Activated T-cell treated with anti-CD3 and anti-CD28 coated beads, Interleukin-2, amount 50 U/mL, for 48 hours (primary cell): Measurements from ENCODE around the gene SOHLH1.
"Not testable (repeated sequence)": the region's sequence is repeated elsewhere in the genome, so short reads cannot be mapped to it uniquely, and the experiment has no call there.

Experiments
- DNase-seq, 2 experiments: peaks; one replicate each; pipeline ENCODE4 v3.0.0-alpha.2; 2020

The SOHLH1 gene

GRCh38 chr9:135676891-135677290 is 22.4 kb downstream of the SOHLH1 start:
- DNase-seq: no peak

GRCh38 chr9:135674977-135675376 is 24.3 kb downstream of the SOHLH1 start:
- no peak for DNase-seq

GRCh38 chr9:135673941-135674340 is 25.3 kb downstream of the SOHLH1 start:
- no peak for DNase-seq

GRCh38 chr9:135672786-135673185 is 26.5 kb downstream of the SOHLH1 start:
- DNase-seq: not testable (repeated sequence)

GRCh38 chr9:135671591-135672041 is 27.7 kb downstream of the SOHLH1 start:
- DNase-seq: no peak

- no peak for DNase-seq
Observed at GRCh38 chr9:135670721-135671590, 28.3 kb downstream of the SOHLH1 start.

- no peak for DNase-seq
Observed at GRCh38 chr9:135669616-135670285, 29.5 kb downstream of the SOHLH1 start.

- not testable (repeated sequence) for DNase-seq
Observed at GRCh38 chr9:135669018-135669417, 30.3 kb downstream of the SOHLH1 start.

GRCh38 chr9:135667463-135668001 is 31.7 kb downstream of the SOHLH1 start:
- DNase-seq: no peak

GRCh38 chr9:135666534-135667462 is 32.5 kb downstream of the SOHLH1 start:
- no peak for DNase-seq

- no peak for DNase-seq
Observed at GRCh38 chr9:135665795-135666189, 33.5 kb downstream of the SOHLH1 start.

- no peak for DNase-seq
Observed at GRCh38 chr9:135664801-135665794, 34.2 kb downstream of the SOHLH1 start.

GRCh38 chr9:135664266-135664665 is 35.0 kb downstream of the SOHLH1 start:
- no peak for DNase-seq

GRCh38 chr9:135663857-135664256 is 35.4 kb downstream of the SOHLH1 start:
- DNase-seq: no peak

GRCh38 chr9:135663451-135663770 is 35.9 kb downstream of the SOHLH1 start:
- no peak for DNase-seq

- no peak for DNase-seq
Observed at GRCh38 chr9:135662758-135663450, 36.4 kb downstream of the SOHLH1 start, which contains the start of gene LCN9. TSS of gene LCN9 (plus strand) at chr9:135663309. CDS start at chr9:135663322, 13 bp downstream.

- DNase-seq: no peak
Observed at GRCh38 chr9:135661816-135662560, 37.3 kb downstream of the SOHLH1 start.

GRCh38 chr9:135660407-135660806 is 38.9 kb downstream of the SOHLH1 start:
- DNase-seq: no peak

- DNase-seq: no peak
Observed at GRCh38 chr9:135659252-135659651, 40.0 kb downstream of the SOHLH1 start.

- no peak for DNase-seq
Observed at GRCh38 chr9:135657416-135657815, 41.9 kb downstream of the SOHLH1 start.
